SK-N-SH treated with all-trans-retinoic acid at 6 μM for 48 hours (cell line): ENCODE data around the gene CFI.
"Not testable (repeated sequence)": the region's sequence is repeated elsewhere in the genome, so short reads cannot be mapped to it uniquely, and the experiment has no call there.

Experiments used
- ATAC-seq: fragments of 200-7000 bp; cut with Tn5 transposase; 3 replicates; pipeline ENCODE4 v1.9.1; 2020; ENCODE audit warnings: mild to moderate bottlenecking, moderate library complexity
- ARNTL ChIP-seq: fragments of 450-650 bp; formaldehyde crosslinking; IDR thresholded peaks from 2 replicates; pipeline ENCODE4 v1.5.0; 2020; ENCODE audit warnings: low read depth, mild to moderate bottlenecking, moderate library complexity, borderline replicate concordance
- BACH2 ChIP-seq: fragments of 250-450 bp; sonication (Bioruptor Pico); IDR thresholded peaks from 2 replicates; pipeline ENCODE4 v1.9.0; 2021; ENCODE audit warnings: mild to moderate bottlenecking, borderline replicate concordance
- CSDC2 ChIP-seq: fragments of 250-450 bp; sonication (Bioruptor Pico); IDR thresholded peaks from 2 replicates; pipeline ENCODE4 v1.5.0; 2020; ENCODE audit warnings: mild to moderate bottlenecking, moderate library complexity
- ESRRG ChIP-seq: fragments of 250-450 bp; sonication (Bioruptor Pico); IDR thresholded peaks from 2 replicates; pipeline ENCODE4 v1.6.1; 2021; ENCODE audit warnings: mild to moderate bottlenecking
- GLIS3 ChIP-seq: fragments of 250-450 bp; sonication (Bioruptor Pico); IDR thresholded peaks from 2 replicates; pipeline ENCODE4 v1.5.0; 2020; ENCODE audit warnings: mild to moderate bottlenecking, moderate library complexity
- PPARA ChIP-seq: fragments of 250-450 bp; sonication (Bioruptor Pico); IDR thresholded peaks from 2 replicates; pipeline ENCODE4 v1.5.0; 2020; ENCODE audit warnings: mild to moderate bottlenecking, borderline replicate concordance
- RARB ChIP-seq: fragments of 250-450 bp; sonication (Bioruptor Pico); IDR thresholded peaks from 2 replicates; pipeline ENCODE4 v1.8.0; 2021; ENCODE audit warnings: mild to moderate bottlenecking, moderate library complexity
- TCF4 ChIP-seq: fragments of 250-450 bp; sonication (Bioruptor Pico); IDR thresholded peaks from 2 replicates; pipeline ENCODE4 v1.8.0; 2021; ENCODE audit warnings: mild to moderate bottlenecking, moderate library complexity, borderline replicate concordance
- TOX ChIP-seq: fragments of 250-450 bp; sonication (Bioruptor Pico); IDR thresholded peaks from 2 replicates; pipeline ENCODE4 v1.8.0; 2021; ENCODE audit warnings: mild to moderate bottlenecking, moderate library complexity, borderline replicate concordance
- ZC3H10 ChIP-seq: fragments of 250-450 bp; sonication (Bioruptor Pico); IDR thresholded peaks from 2 replicates; pipeline ENCODE4 v1.5.1; 2021; ENCODE audit warnings: mild to moderate bottlenecking, moderate library complexity
- ZNF565 ChIP-seq: fragments of 450-650 bp; formaldehyde crosslinking; conservative IDR thresholded peaks from 2 replicates; pipeline ENCODE4 v1.5.0; 2020; ENCODE audit warnings: low read depth, mild to moderate bottlenecking, moderate library complexity
- ZNF70 ChIP-seq: fragments of 450-650 bp; formaldehyde crosslinking; IDR thresholded peaks from 2 replicates; pipeline ENCODE4 v1.5.0; 2020; ENCODE audit warnings: mild to moderate bottlenecking, moderate library complexity
- TF ChIP-seq, protein P1 (sequence below): fragments of 250-450 bp; sonication (Bioruptor Pico); IDR thresholded peaks from 2 replicates; pipeline ENCODE4 v1.8.0; 2021; ENCODE audit warnings: low read depth, mild to moderate bottlenecking, moderate library complexity, borderline replicate concordance
- TF ChIP-seq, protein P2 (sequence below): fragments of 250-450 bp; sonication (Bioruptor Pico); IDR thresholded peaks from 2 replicates; pipeline ENCODE4 v1.5.1; 2020; ENCODE audit warnings: low read depth, mild to moderate bottlenecking, moderate library complexity
- TF ChIP-seq, protein P3 (sequence below): fragments of 250-450 bp; sonication (Bioruptor Pico); IDR thresholded peaks from 2 replicates; pipeline ENCODE4 v1.8.0; 2020; ENCODE audit warnings: mild to moderate bottlenecking, moderate library complexity, borderline replicate concordance
- TF ChIP-seq, protein P4 (sequence below): fragments of 250-450 bp; sonication (Bioruptor Pico); IDR thresholded peaks from 2 replicates; pipeline ENCODE4 v1.5.0; 2020; ENCODE audit warnings: mild to moderate bottlenecking, moderate library complexity

The CFI gene

DNA sequence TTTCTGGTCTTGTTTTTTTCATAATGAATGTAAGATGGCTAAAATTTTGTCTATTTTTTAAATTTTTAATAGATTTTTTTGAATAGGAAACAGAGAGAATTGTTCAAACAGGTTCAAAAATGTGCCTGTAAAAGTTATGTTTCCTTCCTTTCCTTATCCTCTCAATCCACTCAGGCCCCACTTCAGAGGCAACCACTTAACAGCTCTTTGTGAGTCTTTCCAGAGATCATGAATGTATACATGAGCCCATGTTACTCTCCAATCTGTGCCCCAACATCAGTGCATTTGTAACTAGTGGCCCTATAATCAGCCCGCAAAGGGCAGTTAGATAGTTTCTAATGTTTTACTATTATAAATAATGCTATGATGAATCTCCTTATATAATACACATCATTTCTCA lies 14.0 kb downstream of the CFI start:
- no peak for ATAC-seq
- no peak for TF ChIP-seq TOX
- no peak for TF ChIP-seq RARB (CRISPR knock-in tag)
- TF ChIP-seq, protein P1, sequence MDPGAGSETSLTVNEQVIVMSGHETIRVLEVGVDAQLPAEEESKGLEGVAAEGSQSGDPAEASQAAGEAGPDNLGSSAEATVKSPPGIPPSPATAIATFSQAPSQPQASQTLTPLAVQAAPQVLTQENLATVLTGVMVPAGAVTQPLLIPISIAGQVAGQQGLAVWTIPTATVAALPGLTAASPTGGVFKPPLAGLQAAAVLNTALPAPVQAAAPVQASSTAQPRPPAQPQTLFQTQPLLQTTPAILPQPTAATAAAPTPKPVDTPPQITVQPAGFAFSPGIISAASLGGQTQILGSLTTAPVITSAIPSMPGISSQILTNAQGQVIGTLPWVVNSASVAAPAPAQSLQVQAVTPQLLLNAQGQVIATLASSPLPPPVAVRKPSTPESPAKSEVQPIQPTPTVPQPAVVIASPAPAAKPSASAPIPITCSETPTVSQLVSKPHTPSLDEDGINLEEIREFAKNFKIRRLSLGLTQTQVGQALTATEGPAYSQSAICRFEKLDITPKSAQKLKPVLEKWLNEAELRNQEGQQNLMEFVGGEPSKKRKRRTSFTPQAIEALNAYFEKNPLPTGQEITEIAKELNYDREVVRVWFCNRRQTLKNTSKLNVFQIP (CRISPR knock-in tag) = no peak
- TF ChIP-seq PPARA = no peak
- TF ChIP-seq, protein P2, sequence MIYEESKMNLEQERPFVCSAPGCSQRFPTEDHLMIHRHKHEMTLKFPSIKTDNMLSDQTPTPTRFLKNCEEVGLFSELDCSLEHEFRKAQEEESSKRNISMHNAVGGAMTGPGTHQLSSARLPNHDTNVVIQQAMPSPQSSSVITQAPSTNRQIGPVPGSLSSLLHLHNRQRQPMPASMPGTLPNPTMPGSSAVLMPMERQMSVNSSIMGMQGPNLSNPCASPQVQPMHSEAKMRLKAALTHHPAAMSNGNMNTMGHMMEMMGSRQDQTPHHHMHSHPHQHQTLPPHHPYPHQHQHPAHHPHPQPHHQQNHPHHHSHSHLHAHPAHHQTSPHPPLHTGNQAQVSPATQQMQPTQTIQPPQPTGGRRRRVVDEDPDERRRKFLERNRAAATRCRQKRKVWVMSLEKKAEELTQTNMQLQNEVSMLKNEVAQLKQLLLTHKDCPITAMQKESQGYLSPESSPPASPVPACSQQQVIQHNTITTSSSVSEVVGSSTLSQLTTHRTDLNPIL = no peak
- TF ChIP-seq GLIS3 (CRISPR knock-in tag) = no peak
- TF ChIP-seq ARNTL (CRISPR knock-in tag) = no peak
- TF ChIP-seq, protein P3, sequence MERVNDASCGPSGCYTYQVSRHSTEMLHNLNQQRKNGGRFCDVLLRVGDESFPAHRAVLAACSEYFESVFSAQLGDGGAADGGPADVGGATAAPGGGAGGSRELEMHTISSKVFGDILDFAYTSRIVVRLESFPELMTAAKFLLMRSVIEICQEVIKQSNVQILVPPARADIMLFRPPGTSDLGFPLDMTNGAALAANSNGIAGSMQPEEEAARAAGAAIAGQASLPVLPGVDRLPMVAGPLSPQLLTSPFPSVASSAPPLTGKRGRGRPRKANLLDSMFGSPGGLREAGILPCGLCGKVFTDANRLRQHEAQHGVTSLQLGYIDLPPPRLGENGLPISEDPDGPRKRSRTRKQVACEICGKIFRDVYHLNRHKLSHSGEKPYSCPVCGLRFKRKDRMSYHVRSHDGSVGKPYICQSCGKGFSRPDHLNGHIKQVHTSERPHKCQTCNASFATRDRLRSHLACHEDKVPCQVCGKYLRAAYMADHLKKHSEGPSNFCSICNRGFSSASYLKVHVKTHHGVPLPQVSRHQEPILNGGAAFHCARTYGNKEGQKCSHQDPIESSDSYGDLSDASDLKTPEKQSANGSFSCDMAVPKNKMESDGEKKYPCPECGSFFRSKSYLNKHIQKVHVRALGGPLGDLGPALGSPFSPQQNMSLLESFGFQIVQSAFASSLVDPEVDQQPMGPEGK (CRISPR knock-in tag) = no peak
- TF ChIP-seq BACH2 (CRISPR knock-in tag) = no peak
- no peak for TF ChIP-seq ZC3H10 (CRISPR knock-in tag)
- TF ChIP-seq, protein P4, sequence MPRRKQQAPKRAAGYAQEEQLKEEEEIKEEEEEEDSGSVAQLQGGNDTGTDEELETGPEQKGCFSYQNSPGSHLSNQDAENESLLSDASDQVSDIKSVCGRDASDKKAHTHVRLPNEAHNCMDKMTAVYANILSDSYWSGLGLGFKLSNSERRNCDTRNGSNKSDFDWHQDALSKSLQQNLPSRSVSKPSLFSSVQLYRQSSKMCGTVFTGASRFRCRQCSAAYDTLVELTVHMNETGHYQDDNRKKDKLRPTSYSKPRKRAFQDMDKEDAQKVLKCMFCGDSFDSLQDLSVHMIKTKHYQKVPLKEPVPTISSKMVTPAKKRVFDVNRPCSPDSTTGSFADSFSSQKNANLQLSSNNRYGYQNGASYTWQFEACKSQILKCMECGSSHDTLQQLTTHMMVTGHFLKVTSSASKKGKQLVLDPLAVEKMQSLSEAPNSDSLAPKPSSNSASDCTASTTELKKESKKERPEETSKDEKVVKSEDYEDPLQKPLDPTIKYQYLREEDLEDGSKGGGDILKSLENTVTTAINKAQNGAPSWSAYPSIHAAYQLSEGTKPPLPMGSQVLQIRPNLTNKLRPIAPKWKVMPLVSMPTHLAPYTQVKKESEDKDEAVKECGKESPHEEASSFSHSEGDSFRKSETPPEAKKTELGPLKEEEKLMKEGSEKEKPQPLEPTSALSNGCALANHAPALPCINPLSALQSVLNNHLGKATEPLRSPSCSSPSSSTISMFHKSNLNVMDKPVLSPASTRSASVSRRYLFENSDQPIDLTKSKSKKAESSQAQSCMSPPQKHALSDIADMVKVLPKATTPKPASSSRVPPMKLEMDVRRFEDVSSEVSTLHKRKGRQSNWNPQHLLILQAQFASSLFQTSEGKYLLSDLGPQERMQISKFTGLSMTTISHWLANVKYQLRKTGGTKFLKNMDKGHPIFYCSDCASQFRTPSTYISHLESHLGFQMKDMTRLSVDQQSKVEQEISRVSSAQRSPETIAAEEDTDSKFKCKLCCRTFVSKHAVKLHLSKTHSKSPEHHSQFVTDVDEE (CRISPR knock-in tag) = no peak
- TF ChIP-seq TCF4 (CRISPR knock-in tag) = no peak
- no peak for TF ChIP-seq ESRRG (CRISPR knock-in tag)
- TF ChIP-seq ZNF565 (CRISPR knock-in tag) = no peak

DNA sequence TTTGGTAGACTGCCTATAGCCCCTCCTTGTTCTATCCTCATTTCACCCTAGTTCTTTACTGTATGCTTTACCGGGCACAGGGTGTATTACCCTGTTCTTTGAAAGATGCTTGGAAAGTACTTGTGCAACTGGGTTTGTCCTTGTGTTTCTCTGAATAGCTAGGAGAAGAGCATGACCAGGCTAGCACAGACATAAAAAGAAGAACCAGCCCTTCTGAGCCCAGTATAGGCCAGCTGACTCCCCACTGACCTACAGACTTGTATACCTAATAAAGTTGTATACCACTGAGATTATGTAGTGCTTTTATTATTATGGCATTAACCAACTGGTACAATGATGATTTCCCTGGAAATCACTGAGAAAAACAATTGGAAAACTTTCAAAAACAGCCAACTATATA lies 15.0 kb downstream of the CFI start:
- TF ChIP-seq CSDC2 (no peak), ZNF70 (no peak), TCF4 (CRISPR knock-in tag) (no peak)
- TF ChIP-seq, all 23 proteins: peak for 0
- no peak for ATAC-seq

DNA sequence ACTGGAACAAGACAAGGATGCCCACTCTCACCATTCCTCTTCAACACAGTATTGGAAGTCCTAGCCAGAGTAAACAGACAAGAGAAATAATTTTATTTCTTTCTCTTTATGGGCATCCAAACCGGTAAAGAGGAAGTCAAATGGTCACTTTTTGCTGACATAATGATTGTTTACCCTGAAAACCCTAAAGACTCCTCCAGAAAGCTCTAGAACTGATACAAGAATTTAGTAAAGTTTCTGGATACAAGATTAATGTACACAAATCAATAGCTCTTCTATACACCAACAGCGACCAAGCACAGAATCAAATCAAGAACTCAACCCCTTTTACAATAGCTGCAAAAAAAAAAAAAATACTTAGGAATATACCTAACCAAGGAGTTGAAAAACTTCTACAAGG lies 19.7 kb downstream of the CFI start:
- not testable (repeated sequence) for ATAC-seq

DNA sequence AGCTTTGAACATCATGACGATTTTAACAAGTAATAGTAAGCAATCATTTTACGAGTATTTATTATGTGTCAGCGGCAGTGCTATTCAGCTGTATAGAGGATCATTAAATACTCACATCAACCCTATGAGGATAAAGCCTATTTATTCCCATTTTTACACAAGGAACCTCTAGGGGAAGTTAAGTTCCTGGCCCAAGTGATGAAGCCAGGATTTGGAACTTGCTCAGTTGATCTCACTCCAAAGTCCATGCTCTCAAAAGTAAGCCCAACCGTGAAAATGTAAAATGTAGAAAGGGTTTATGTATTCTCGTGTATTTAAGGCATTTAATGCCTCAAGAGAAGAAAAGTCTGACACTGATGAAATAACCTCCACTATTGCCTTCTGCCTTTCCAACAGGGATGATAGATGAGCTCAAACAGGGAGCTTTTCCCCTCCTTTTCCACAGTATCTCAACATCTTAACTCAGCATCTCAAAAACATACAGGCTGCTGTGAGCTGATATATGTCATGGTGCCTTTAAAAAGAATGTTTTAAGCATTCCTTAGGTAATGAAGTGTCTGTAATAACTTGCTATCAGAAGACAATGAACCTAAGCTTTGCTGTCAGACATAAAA lies 36.9 kb downstream of the CFI start:
- no peak for ATAC-seq
- no peak for TF ChIP-seq BACH2 (CRISPR knock-in tag)
- TF ChIP-seq TOX = no peak
- no peak for TF ChIP-seq TCF4 (CRISPR knock-in tag)
- TF ChIP-seq PPARA = no peak
- TF ChIP-seq ARNTL (CRISPR knock-in tag) = no peak
- TF ChIP-seq, protein P1 (CRISPR knock-in tag) = no peak
- no peak for TF ChIP-seq ZNF70
- TF ChIP-seq, protein P4 (CRISPR knock-in tag) = no peak
